NT2/D1 (cell line): ENCODE measurements around the gene RPP40.

Experiments
- SUZ12 ChIP-seq: IDR thresholded peaks from 2 replicates; pipeline ENCODE4 v1.6.1; 2011; ENCODE audit not compliant: insufficient read length, insufficient read depth; ENCODE audit errors: extremely low read depth
- ZNF274 ChIP-seq: IDR thresholded peaks from 2 replicates; pipeline ENCODE4 v1.6.1; 2011; ENCODE audit warnings: mild to moderate bottlenecking, low read depth, low read length

DNA sequence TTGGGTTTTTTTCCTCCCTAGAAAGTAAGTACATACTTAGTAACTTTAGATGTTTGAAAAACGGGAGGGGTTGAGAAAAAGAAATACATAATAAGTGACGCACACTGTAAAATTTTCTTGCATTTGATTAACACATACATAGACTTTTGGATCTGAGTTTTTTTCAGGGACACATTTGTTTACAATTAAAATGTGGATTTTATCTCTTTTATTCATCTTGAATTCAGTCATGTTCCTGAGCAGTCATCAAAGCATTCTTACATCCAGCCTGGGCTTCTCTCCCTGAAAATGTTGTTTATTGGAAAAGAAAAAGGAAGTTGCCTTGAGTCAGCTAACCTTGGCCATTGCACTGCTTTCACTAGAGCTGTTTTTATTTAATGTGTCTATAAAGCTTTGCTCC lies 8.7 kb upstream of the RPP40 start:
- TF ChIP-seq ZNF274 (no peak), SUZ12 (no peak)
